ENCODE results near the gene JAM3. TPM values are rescaled to one million over a fixed set of nuclear protein-coding genes. Genes with fewer than 3 reads are reported as not detected.

The JAM3 gene
- total and polyA plus RNA-seq, 9 of the 15 experiments (the other 6 are each of a cell fraction or from before 2014, with no cell fraction given): 0.22 to 0.76 (median 0.40) TPM

- Histone ChIP-seq H3K9ac (ENCODE audit: insufficient read depth in 1 of 2, low read depth in 2 of 2, low read length in 2 of 2) (no peak overlapping the region), H3K27me3 (ENCODE audit: control insufficient read depth in 2 of 2, insufficient read depth in 2 of 2, low read length in 2 of 2) (peaks cover 7 to 39% of the 10 kb centered on the region in 2 experiments), H3K4me3 (no peak overlapping the region), H3K9me1 (ENCODE audit: control insufficient read depth, insufficient read depth, low read length) (no peaks in the 10 kb centered on the region), H3K27ac (ENCODE audit: extremely low read depth, low read depth, low read length) (no peak overlapping the region), H3K9me3 (replicated peaks; ENCODE audit: control insufficient read depth, insufficient read depth, low read depth, low read length) (no peaks in the 10 kb centered on the region), H3K4me2 (ENCODE audit: insufficient read depth, low read length) (no peak overlapping the region), H4K20me1 (replicated peaks; ENCODE audit: control insufficient read depth, insufficient read depth, low read length) (0 out of 2 replicates have a peak, but pooled peaks cover 4% of the 10 kb centered on the region), H3K36me3 (ENCODE audit: control insufficient read depth, insufficient read depth, low read length) (no peaks in the 10 kb centered on the region), H3K79me2 (ENCODE audit: control insufficient read depth, insufficient read depth, low read length) (no peaks in the 10 kb centered on the region), H3K4me1 (replicated peaks in 1 of 2; ENCODE audit: control insufficient read depth in 2 of 2, insufficient read depth in 2 of 2, low read length in 2 of 2) (peaks cover 0 to 10% of the 10 kb centered on the region in 2 experiments; a peak in 2 of 5 replicates), H2AFZ (ENCODE audit: low read depth, low read length) (no peak overlapping the region)
- ChIA-PET POLR2A (no interaction called here), CTCF (ENCODE audit: low intra/inter-chr PET ratio) (no interaction called here)
- in situ Hi-C loops (cut with MboI): no loop called here
- DNase-seq (ENCODE audit: extremely low read depth in 1 of 4, low spot score in 3 of 4) (no peak), ATAC-seq (no peak), FAIRE-seq (no peak)
- BruUV-seq (replicated peaks): no TSS peak
- no peak for TF ChIP-seq MEIS2 (IDR thresholded peaks at IDR 0.05; ENCODE audit: partially characterized antibody)
- no peak for TF ChIP-seq TOE1 (IDR thresholded peaks at IDR 0.05; ENCODE audit: borderline replicate concordance)
- no peak for TF ChIP-seq TOE1 (CRISPR knock-in tag; IDR thresholded peaks at IDR 0.05; ENCODE audit: borderline replicate concordance, low read depth)
- no peak for TF ChIP-seq PHF20 (IDR thresholded peaks at IDR 0.05; ENCODE audit: partially characterized antibody)
- no peak for TF ChIP-seq SP2 (IDR thresholded peaks at IDR 0.05; ENCODE audit: extremely low read depth, low read depth, low read length, poor library complexity, severe bottlenecking)
- no peak for TF ChIP-seq RBFOX2 (IDR thresholded peaks at IDR 0.05; ENCODE audit: low read depth, low read length)
- no peak for TF ChIP-seq SLC30A9 (CRISPR knock-in tag; IDR thresholded peaks at IDR 0.05)
- no peak for TF ChIP-seq SMAD4 (CRISPR knock-in tag; conservative IDR thresholded peaks at IDR 0.05)
- TF ChIP-seq HMG20B (CRISPR knock-in tag; IDR thresholded peaks at IDR 0.05): no peak
- no peak for TF ChIP-seq POLR2B (IDR thresholded peaks at IDR 0.05; ENCODE audit: low read depth, partially characterized antibody)
- TF ChIP-seq, protein P1, sequence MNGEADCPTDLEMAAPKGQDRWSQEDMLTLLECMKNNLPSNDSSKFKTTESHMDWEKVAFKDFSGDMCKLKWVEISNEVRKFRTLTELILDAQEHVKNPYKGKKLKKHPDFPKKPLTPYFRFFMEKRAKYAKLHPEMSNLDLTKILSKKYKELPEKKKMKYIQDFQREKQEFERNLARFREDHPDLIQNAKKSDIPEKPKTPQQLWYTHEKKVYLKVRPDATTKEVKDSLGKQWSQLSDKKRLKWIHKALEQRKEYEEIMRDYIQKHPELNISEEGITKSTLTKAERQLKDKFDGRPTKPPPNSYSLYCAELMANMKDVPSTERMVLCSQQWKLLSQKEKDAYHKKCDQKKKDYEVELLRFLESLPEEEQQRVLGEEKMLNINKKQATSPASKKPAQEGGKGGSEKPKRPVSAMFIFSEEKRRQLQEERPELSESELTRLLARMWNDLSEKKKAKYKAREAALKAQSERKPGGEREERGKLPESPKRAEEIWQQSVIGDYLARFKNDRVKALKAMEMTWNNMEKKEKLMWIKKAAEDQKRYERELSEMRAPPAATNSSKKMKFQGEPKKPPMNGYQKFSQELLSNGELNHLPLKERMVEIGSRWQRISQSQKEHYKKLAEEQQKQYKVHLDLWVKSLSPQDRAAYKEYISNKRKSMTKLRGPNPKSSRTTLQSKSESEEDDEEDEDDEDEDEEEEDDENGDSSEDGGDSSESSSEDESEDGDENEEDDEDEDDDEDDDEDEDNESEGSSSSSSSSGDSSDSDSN (IDR thresholded peaks at IDR 0.05; ENCODE audit: borderline replicate concordance in 1 of 2, low read depth in 2 of 2, low read length in 2 of 2): no peak
- TF ChIP-seq, protein P2, sequence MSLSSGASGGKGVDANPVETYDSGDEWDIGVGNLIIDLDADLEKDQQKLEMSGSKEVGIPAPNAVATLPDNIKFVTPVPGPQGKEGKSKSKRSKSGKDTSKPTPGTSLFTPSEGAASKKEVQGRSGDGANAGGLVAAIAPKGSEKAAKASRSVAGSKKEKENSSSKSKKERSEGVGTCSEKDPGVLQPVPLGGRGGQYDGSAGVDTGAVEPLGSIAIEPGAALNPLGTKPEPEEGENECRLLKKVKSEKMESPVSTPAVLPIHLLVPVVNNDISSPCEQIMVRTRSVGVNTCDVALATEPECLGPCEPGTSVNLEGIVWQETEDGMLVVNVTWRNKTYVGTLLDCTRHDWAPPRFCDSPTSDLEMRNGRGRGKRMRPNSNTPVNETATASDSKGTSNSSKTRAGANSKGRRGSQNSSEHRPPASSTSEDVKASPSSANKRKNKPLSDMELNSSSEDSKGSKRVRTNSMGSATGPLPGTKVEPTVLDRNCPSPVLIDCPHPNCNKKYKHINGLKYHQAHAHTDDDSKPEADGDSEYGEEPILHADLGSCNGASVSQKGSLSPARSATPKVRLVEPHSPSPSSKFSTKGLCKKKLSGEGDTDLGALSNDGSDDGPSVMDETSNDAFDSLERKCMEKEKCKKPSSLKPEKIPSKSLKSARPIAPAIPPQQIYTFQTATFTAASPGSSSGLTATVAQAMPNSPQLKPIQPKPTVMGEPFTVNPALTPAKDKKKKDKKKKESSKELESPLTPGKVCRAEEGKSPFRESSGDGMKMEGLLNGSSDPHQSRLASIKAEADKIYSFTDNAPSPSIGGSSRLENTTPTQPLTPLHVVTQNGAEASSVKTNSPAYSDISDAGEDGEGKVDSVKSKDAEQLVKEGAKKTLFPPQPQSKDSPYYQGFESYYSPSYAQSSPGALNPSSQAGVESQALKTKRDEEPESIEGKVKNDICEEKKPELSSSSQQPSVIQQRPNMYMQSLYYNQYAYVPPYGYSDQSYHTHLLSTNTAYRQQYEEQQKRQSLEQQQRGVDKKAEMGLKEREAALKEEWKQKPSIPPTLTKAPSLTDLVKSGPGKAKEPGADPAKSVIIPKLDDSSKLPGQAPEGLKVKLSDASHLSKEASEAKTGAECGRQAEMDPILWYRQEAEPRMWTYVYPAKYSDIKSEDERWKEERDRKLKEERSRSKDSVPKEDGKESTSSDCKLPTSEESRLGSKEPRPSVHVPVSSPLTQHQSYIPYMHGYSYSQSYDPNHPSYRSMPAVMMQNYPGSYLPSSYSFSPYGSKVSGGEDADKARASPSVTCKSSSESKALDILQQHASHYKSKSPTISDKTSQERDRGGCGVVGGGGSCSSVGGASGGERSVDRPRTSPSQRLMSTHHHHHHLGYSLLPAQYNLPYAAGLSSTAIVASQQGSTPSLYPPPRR (CRISPR knock-in tag; IDR thresholded peaks at IDR 0.05; ENCODE audit: borderline replicate concordance): no peak
- no peak for TF ChIP-seq ATF7 (IDR thresholded peaks at IDR 0.05)
- no peak for TF ChIP-seq TCF7L2 (IDR thresholded peaks at IDR 0.05; ENCODE audit: low read depth, low read length)
- intact Hi-C loops (cut with micrococcal nuclease): no loop called here
- 0% methylated on average over 3 of the region's 3 CpGs for WGBS (ENCODE audit: insufficient coverage, low coverage, missing lambda C conversion rate)
These were observed 3.5 kb upstream of the JAM3 start for GRCh38 chr11:134065381-134065780.
